Measurements from ENCODE around the gene BPI. TPM values are rescaled to one million over a fixed set of nuclear protein-coding genes. Genes with fewer than 3 reads are reported as not detected.
"Not testable (repeated sequence)": the region's sequence is repeated elsewhere in the genome, so short reads cannot be mapped to it uniquely, and the experiment has no call there.

The BPI gene
- polyA plus RNA-seq, 4 donors, result 0.38 to 1.5 (median 0.74) TPM; not detected in 1

DNA sequence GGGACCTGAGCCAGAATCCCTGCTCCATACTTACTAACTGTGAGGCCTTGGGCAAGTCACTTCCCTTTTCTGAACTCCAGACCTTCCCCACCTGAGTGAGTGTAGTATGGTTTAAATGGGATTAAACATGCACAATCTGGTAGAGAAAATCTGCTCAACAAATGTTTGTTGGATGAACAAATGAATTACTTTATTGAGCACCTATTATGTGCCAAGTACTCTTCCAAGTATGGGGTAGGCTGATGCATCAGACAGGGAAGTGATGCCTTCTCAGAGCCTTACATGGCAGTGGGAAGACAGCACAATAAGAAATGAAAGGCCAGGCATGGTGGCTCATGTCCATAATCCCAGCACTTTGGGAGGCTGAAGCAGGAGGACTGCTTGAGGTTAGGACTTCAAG lies 27.3 kb downstream of the BPI start:
- no peak for DNase-seq (ENCODE audit: low read depth in 4 of 4, low spot score in 2 of 4)

DNA sequence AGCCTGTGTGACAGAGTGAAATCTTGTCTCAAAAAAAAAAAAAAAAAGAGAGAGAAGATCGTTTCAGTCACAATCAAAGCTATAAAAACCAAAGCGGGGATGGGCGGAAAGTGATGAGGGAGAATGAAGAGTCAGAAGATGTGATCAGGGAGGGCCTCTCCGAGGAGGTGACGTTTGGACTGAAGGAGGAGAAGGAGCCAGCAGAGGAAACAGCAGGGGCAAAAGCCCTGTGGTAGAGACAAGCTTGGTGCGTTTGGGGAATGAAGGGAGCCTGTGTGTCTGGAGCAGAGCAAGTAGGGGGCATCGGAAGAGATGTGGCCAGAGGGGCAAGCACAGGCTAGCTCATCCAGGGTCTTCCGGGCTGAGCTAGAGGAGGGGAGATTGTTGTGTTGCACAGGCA lies 27.9 kb downstream of the BPI start:
- DNase-seq (ENCODE audit: low read depth in 4 of 4, low spot score in 2 of 4), result no peak

DNA sequence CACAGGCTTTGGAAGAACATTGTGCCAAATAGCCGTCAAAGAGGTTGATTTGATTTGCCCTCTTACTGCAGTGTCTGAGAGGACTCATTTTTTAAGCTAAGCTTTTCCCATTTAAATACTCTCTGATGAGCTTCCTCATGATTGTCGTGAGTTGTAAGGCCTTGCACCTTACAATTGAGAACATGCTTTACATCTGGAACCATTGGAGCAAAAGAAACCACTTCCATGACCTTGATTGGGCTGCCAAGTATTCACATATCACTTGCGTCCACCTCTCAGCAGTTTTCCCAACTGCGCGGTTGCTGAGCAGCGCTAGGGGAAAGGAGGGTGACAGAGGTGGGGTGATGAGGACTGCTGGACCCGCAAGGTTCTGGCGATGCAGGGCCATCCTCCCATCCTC lies 30.1 kb downstream of the BPI start:
- no peak for DNase-seq (ENCODE audit: low read depth in 4 of 4, low spot score in 2 of 4)

DNA sequence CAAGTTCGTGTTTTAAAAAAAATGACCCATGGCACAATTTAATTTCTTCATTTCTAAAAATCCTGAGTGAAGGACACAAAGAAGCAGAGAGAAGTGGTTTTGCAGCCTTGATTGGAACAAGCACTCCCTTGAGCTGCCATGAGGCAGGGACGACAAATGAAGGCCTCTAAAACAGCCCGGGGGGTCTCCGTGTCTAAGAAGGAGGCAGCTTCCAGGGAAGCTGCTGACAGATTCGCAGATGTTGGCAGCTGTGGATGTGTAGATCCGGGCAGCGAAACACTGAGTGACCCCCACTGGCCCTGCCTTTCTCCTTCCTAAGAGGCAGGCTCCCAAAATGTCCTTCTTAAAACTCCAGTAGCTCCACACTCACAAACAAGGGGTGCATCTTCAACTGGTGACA lies 32.8 kb downstream of the BPI start:
- DNase-seq (ENCODE audit: low read depth in 4 of 4, low spot score in 2 of 4), result no peak

DNA sequence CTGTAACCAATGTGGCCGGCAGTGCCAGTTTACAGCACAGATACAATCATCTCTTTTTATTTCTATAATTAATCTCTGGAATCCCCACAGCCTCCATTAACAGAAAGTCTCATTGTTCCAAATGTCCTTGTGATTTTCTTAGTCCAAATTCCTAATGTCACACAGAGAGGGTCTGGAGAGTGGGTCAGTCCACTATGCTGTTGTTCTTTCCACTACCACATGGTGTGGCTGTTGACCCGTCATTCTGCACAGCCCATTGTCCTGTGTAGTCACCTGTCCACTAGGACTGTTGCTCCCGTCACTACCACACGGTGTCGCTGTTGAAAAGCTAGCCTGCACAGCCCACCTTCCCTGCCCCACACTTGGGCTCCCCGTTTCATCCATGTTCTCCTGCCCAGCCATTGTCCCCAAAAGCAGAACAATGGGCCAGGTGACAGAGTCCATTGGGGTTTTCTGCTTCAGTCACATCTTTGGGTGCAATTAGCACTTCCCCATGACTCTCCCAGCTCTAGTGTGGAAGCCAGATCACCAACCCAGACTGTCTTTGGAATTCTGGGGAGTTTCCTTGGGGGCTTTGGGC lies 33.7 kb downstream of the BPI start:
- no peak for DNase-seq (ENCODE audit: low read depth in 4 of 4, low spot score in 2 of 4)

DNA sequence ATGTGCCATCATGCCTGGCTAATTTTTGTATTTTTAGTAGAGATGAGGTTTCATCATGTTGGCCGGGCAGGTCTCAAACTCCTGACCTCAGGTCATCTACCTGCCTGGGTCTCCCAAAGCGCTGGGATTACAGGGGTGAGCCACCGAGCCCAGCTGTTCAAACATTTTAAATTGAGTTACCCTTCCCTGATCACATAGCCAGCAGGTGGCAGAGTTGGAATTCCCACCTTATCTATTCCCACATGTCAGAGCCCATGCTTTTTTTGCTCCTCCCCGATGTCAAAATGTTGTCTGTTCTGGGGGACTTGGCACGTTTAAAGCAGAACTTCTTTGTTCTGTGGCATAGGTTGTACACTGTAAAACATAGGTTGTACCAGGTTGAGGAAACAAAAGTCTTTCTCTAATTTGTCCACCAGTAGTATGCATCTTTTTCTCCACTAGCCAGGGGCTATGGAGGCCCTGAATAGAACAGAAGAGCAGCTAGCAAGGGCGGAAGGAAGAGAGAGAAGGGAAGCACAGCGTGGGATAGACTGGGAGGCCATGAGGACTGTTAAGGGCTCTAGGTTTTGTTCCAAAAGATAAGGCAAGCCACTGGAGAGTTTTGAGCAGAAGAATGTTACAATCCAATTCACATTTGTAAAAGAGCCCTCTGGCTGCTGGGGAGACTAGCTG lies 35.0 kb downstream of the BPI start:
- DNase-seq (ENCODE audit: low read depth in 4 of 4, low spot score in 2 of 4), result no peak

DNA sequence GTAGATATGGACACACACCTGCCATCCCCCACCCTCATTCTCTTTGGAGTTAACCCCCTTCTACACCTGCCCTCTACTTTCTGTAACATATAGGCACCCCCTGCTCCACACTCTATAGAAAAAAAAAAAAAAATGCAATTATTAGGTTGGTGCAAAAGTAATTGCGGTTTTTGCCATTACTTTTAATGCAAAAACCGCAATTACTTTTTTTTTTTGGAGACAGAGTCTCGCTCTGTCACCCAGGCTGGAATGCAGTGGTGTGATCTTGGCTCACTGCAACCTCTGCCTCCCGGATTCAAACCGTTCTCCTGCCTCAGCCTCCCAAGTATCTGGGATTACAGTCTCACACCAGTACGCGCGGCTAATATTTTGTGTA lies 35.6 kb downstream of the BPI start:
- not testable (repeated sequence) for DNase-seq (ENCODE audit: low read depth in 4 of 4, low spot score in 2 of 4)

DNA sequence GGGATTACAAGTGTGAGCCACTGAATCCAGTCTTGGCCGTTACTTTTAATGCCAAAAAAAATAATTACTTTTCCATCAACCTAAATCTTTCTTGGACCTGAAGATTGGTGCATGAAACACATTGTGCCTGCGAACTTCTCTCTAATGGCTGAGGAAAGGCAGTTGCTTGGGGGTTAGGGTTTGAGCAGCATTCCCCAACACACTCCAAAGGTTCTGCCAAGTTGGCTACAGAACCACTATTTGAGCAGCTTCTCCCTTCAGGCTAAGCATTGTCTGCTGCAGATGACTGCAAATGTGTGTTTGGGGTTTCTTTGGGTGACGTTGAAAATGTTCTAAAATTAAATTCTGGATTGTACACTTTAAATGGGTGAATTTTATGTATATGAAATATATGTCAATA lies 36.0 kb downstream of the BPI start:
- no peak for DNase-seq (ENCODE audit: low read depth in 4 of 4, low spot score in 2 of 4)

DNA sequence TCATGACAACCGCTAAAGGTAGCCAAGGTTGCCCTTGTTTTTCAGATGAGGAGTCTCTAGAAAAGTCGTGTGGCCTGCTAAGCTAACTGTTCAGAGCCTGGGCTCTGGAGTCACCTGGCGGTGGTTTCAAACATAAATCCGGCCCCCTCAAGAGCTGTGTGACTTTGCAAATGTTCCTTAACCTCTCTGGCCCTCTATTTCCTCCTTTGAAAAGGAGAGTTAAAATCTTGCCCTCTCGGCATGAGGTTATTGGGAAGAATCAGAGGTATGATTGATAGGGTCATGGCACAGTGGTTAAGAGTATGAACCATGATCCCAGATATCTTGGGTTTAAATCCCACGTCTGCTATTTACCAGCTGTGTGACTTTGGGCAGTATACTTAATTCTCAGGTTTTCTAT lies 36.7 kb downstream of the BPI start:
- no peak for DNase-seq (ENCODE audit: low read depth in 4 of 4, low spot score in 2 of 4)

DNA sequence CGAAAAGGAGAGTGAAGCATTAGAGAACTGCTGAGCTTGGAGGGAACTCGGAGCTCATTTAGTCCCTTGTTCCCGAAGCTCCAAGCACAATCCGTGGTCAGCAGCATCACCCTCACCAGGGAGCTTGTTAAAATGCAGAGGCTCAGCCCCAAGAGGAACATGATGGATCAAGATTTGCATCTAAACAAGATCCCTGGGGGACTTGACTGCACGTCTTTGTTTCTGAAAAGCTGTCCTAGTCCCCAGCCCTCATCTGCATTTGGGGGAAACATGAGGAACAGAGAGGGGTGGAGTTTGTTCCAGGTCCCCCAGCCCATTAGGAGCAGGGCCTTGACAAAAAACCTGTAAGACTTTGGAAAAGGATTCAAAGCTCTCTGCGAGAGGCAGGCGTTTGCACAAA lies 38.3 kb downstream of the BPI start:
- DNase-seq (ENCODE audit: low read depth in 4 of 4, low spot score in 2 of 4), result no peak

DNA sequence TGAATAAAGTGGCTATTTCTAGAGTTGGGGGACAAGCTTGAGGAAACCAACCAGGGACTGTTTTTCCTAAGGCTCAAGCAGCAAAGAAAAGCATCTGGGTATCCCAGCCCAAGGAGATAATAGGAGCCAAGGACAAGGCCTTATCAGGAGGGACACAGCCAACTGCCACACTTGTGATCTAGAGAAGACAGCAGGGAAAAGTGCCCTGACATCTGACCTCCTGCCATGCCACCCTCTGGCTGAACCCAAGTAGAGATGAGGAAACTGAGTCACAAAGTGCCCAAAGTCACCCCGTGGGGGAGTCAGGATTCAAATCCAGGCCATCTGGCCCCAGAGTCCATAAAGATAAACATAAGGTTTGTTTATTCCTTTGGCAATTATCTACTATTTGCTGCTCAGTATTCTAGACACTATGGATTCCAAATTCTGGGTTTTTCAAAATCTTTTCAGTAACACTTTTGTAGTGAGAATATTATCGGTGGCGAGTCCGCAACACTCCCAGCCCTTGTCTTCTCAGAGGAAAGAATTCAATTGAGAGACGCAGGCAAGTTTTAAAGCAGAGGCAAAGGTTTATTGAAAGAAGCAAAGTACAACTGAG lies 38.9 kb downstream of the BPI start:
- DNase-seq (ENCODE audit: low read depth in 4 of 4, low spot score in 2 of 4), result no peak

DNA sequence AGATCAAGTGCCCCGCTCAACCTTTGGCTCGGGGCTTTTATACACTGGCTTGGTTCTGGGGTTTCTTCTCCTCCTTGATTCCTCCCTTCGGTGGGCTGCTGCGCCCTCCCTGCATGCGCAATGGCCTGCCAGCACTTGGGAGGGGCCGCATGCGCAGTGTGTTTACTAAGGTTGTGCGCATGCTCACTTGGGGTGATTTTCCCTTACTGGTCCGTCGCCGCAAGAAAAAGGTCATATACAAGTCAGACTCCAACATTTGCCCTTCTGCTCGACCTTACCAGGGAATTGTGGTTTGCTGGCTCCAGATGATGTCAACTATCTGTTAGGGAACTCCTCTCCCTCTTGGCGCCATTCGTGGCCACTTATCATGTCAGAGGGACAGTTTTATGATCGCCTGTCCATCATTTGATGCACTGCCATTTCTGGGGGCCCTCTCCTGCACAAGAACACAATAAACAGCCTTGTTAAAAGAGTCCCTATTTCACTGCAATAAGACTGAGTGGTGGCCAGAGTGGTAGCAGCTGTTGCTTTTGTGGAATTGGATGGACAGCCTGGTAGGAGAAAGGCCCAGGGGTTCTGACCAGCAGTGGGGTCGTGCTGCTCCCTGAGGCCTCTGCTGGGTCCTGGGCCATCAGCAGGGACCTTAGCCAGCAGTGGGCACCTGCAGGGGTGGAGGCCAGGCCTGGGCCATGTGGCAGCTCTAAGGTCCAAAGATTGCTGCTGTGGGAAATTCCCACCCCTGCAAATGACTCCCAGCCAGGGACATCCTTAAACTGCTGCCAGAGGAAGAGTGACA lies 39.6 kb downstream of the BPI start:
- peak; percentile 69 to 84 (median 78) for DNase-seq (ENCODE audit: low read depth in 4 of 4, low spot score in 2 of 4)

DNA sequence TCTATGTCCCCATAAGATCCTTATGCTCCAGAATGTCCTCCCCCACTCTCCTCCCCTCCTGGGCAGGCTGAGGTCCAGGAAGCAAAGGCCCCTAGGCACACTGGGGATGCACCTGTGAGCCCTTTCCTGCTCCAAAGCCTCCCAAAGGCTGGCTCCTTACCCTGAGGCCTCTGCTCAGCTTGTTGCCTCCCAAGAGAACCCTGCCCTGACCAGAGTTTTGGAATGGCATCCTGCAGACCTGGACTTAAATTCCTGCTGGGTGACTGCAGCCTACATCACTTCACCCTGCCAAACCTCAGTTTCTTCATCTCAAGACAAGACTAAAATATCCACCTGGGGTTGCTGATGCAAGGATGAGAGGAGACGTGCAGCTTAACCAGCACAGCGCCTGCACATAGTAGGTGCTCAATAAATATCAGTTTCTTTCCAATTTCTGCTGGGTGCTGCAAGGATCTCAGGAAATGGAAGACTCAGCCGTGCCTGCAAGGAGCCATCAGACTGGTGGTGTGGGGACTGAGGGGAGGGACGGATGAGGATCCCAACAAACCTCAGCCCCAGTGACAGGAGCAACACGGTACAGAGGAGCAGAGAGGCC lies 40.2 kb downstream of the BPI start:
- DNase-seq (ENCODE audit: low read depth in 4 of 4, low spot score in 2 of 4), result no peak

DNA sequence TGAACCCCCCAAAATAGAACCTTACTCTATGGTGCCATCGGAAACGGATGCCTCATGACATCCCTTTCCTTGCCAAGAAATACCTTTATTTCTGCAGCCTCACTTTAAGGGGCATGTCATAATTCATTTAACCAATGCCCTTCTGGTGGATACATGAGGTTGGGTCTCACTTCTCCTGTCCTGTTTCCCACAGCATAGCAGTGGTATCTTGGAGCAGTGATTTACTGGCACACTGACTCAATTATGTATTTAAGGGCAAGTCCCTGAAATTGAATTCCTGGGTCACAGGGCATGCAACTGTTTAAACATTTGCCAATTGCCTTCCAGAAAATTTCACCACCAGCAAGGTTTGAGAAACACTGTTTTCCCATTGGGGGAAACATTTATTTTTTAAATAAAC lies 41.7 kb downstream of the BPI start:
- DNase-seq (ENCODE audit: low read depth in 4 of 4, low spot score in 2 of 4), result no peak

DNA sequence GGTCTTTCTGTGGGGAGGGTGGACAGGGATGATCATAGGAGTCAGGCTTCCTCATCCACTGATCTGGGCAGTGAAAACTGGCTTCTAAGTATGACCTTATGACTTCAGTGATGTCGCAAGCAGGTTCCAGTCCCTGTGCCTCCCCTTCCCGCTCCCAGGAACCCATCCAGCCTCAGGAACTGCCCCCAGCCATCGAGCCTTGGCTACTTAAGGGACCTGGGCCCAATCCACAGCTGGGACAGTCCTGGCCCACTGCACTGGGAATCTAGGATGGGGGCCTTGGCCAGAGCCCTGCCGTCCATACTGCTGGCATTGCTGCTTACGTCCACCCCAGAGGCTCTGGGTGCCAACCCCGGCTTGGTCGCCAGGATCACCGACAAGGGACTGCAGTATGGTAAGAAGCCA lies 42.3 kb downstream of the BPI start, which contains the start of gene LBP:
TSS of gene LBP (plus strand) at position 236 of the 405 bp plus-strand sequence. CDS start at position 271, 35 bp downstream.
- no peak for DNase-seq (ENCODE audit: low read depth in 4 of 4, low spot score in 2 of 4)

DNA sequence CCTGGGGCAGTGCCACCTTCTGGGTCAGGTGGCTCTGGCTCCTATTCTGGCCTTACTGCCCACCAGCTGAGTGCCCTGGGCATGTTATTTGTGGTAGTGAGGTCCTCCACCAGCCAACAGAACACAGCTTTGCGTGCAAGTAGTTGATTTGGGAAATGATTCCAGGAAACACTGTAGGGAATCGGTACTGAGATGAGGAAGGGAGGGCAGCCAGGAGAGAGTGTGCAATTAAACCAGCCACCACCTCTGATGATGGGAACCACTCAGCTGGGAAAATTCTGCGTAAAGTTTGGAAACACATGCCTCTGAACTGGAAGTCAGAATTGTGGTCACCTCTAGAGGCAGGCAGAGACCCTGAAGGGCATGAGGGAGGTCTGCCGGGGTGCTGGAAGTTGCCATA lies 42.8 kb downstream of the BPI start:
- no peak for DNase-seq (ENCODE audit: low read depth in 4 of 4, low spot score in 2 of 4)

DNA sequence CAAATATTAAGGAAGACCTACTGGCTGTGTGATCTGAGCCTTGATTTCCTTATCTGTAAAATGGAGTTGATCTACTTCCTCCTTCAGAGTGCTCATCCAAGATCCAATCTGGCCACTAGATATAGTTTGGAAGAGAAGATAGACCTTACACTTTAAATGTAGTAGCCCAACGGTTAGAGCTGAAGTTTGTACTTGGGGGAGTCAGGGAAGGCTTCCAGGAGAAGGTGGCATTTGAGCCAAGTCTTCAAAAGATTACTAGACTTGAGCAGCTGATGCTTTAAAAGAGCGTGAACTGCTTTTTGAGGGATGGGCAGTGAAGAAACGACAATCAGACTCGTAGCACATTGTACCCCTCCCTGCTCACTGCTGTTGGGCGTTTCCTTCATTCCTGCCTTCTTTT lies 45.9 kb downstream of the BPI start:
- DNase-seq (ENCODE audit: low read depth in 4 of 4, low spot score in 2 of 4), result no peak

DNA sequence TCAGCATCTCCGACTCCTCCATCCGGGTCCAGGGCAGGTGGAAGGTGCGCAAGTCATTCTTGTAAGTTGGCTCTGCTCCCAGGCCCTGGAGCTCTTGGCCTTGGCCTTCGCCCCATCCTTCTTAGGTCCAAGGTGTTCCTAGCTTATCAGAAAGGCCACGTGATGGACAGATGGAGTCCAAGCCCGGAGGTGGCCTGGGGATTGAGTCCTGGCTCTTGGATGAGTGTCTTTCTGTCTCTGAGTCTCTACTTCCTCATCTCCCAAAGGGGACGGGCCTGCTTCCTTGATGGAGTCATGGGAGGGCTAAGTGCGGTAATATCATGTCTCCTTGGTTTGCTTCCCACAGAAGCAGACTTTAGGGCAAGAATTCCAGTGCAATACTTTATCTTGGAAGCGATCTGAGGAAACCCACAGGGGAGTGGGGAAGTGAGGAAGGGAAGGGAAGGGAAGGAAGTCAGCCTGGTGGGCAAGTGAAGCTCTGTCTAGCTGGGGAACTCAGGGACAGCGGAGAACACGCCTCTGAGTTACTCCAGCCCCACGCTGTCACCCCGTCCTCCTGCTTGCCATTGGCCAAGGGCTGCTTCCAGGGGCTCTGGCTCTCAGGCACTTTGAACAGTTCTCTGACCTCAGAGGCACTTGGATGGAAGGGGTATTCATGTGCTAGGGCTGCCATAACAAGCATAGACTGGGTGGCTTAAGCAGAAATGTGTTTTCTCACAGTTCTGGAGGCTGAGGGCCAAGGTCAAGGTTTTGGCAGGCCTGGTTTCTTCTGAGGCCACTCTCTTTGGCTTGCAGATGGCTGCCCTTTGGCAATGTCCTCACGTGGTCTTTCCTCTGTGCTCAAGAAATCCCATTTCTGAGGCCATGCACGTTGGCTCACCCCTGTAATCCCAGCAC lies 47.2 kb downstream of the BPI start:
- no peak for DNase-seq (ENCODE audit: low read depth in 4 of 4, low spot score in 2 of 4)

DNA sequence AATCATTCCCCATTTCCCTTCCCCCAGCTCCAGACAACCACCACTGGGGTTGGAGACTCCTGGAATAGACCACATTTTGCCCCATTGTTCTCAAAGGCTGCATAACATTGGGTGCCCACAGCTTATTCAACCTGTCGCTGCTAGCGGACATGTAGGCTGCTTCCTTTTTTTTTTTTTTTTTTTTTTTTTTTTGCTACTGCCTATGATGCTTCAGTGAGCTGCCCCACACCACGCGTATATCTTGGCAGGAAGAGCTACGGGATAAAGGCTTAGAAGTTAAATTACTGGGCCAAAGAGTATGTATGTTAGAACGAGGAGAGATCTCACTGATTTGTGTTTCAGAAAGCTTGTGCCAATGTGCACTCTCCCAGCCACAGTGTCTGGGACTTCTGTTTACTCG lies 49.4 kb downstream of the BPI start:
- DNase-seq (ENCODE audit: low read depth in 4 of 4, low spot score in 2 of 4), result no peak

DNA sequence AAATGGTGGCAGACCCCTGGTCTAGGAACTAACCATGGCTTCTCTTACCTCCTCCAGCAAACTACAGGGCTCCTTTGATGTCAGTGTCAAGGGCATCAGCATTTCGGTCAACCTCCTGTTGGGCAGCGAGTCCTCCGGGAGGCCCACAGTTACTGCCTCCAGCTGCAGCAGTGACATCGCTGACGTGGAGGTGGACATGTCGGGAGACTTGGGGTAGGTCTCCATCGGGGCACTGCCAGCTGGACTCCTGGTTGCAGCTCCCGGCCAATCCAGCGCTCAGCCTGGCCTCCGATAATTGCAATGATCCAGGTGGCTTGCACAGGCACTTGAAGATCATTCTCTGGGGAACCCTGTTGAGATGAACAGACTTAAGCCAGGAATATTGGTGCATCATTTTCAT lies 50.3 kb downstream of the BPI start:
- DNase-seq (ENCODE audit: low read depth in 4 of 4, low spot score in 2 of 4), result no peak

Data from left renal cortex interstitium (tissue), 4 donors.